Keratinocyte (primary cell): ENCODE results near the gene KICS2.

Experiments
- EZH2 ChIP-seq: IDR thresholded peaks from one replicate; pipeline ENCODE4 v1.6.1; 2012; ENCODE audit warnings: inconsistent platforms, mild to moderate bottlenecking, low read length, moderate library complexity
- TF ChIP-seq, protein P1 (sequence below), 3 experiments: IDR thresholded peaks in 1 of 3; conservative IDR thresholded peaks in 1 of 3; optimal IDR thresholded peaks in 1 of 3; 2 replicates in 2 of 3; 3 replicates in 1 of 3; pipeline versions ENCODE3 to v1.5.1; 2011; ENCODE audit warnings: low read length in 3 of 3, mild to moderate bottlenecking in 3 of 3, moderate library complexity in 2 of 3, control low read depth in 1 of 3, inconsistent platforms in 1 of 3; ENCODE audit not compliant: insufficient read depth in 2 of 3; ENCODE audit errors: extremely low read depth in 1 of 3

DNA sequence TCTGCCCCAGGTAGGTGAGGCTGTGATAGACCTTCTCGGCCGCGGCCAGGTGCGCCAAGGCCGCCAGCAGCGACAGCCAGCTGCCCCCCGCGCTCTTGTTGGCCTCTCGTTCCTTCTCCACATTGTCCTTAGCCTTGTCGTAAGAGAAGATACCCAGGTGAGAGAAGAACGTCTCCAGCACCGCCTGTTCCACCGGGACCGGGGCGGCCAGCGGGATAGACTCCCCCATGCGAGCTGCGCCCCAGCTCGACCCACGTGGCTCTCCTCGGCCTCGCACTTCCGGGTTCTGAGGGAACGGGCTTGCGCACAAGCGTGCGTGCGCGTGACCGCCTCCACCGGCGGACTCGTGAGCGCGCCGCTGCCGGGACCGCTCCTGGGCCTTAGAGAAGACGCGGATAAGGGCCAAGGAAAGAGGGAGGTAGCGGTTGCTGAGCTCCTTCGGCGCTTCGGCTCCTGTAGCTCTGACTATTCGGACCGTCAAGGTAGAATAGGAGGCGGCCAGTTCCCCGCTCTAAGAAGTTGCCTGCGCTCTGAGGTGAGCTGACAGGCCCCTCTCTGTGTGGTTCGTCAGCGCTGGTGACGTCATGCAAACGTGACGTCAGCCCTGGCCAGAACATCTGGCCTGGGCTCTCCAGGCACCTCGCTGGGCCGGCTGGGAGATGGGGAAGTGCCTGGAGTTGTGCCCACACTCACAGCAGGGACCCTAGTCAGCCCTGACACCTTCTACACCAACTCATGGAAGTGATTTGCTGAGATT, at the start of gene KICS2:
- TF ChIP-seq, protein P1, sequence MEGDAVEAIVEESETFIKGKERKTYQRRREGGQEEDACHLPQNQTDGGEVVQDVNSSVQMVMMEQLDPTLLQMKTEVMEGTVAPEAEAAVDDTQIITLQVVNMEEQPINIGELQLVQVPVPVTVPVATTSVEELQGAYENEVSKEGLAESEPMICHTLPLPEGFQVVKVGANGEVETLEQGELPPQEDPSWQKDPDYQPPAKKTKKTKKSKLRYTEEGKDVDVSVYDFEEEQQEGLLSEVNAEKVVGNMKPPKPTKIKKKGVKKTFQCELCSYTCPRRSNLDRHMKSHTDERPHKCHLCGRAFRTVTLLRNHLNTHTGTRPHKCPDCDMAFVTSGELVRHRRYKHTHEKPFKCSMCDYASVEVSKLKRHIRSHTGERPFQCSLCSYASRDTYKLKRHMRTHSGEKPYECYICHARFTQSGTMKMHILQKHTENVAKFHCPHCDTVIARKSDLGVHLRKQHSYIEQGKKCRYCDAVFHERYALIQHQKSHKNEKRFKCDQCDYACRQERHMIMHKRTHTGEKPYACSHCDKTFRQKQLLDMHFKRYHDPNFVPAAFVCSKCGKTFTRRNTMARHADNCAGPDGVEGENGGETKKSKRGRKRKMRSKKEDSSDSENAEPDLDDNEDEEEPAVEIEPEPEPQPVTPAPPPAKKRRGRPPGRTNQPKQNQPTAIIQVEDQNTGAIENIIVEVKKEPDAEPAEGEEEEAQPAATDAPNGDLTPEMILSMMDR (optimal IDR thresholded peaks at IDR 0.05 in 1 of 3, IDR thresholded peaks at IDR 0.05 in 1 of 3, conservative IDR thresholded peaks at IDR 0.05 in 1 of 3; ENCODE audit: extremely low read depth in 1 of 3, insufficient read depth in 2 of 3, low read length in 3 of 3): no peak
- TF ChIP-seq EZH2: no peak
